B cell (primary cell): Measurements from ENCODE around the gene IL36G. TPM values are rescaled to one million over a fixed set of nuclear protein-coding genes. Genes with fewer than 3 reads are reported as not detected.

Source experiments
- ATAC-seq: fragments of 200-7000 bp; cut with Tn5 transposase; one replicate; pipeline ENCODE4 v1.10.0; 2021; ENCODE audit warnings: low read depth, mild to moderate bottlenecking, moderate number of reproducible peaks, moderate library complexity
- CTCF ChIA-PET: fragments of 350-600 bp; sonication (Branson Sonifier 250); formaldehyde crosslinking; loops from one replicate; lab custom pipeline; 2021; ENCODE audit warnings: antibody characterized with exemption, inconsistent platforms; lab: Charles Lee
- POLR2A ChIA-PET: fragments of 350-600 bp; sonication (Branson Sonifier 250); formaldehyde crosslinking; loops from one replicate; lab custom pipeline; 2021; ENCODE audit warnings: antibody characterized with exemption; lab: Charles Lee
- DNase-seq: peaks from one replicate; pipeline ENCODE4 v3.0.0; 2013
- H2AFZ ChIP-seq: 2 replicates; pipeline ENCODE4 v1.6.1; 2012; ENCODE audit warnings: mild to moderate bottlenecking, low read depth, low read length; ENCODE audit not compliant: insufficient read depth, poor library complexity, severe bottlenecking
- H3K27ac ChIP-seq, 2 donors: 1 replicate in 1 of 2; 2 replicates in 1 of 2; pipeline ENCODE4 v1.5.1; 2012 to 2013; ENCODE audit warnings: low read length in 2 of 2, mild to moderate bottlenecking in 2 of 2, moderate library complexity in 1 of 2
- H3K27me3 ChIP-seq, 4 experiments: fragments of 200-600 bp in 1 of 4; sonication (generic) in 1 of 4; replicated peaks in 1 of 4; 1 replicate in 2 of 4; 2 replicates in 2 of 4; pipeline versions ENCODE4 v1.6.1 to v1.7.0; 2013 to 2016; ENCODE audit warnings: low read length in 3 of 4, mild to moderate bottlenecking in 2 of 4, mixed read lengths in 1 of 4, moderate library complexity in 1 of 4; ENCODE audit not compliant: insufficient read depth in 4 of 4, control insufficient read depth in 3 of 4; ENCODE audit errors: control extremely low read depth in 1 of 4
- H3K36me3 ChIP-seq, 2 experiments: replicated peaks in 1 of 2; 1 replicate in 1 of 2; 2 replicates in 1 of 2; pipeline versions ENCODE4 v1.6.1 to v1.7.1; 2013; ENCODE audit warnings: low read length in 1 of 2; ENCODE audit not compliant: insufficient read depth in 2 of 2, control insufficient read depth in 1 of 2; ENCODE audit errors: control extremely low read depth in 1 of 2, extremely low read depth in 1 of 2
- H3K4me1 ChIP-seq, 2 donors: fragments of 200-600 bp in 1 of 2; sonication (generic) in 1 of 2; 1 replicate in 1 of 2; 2 replicates in 1 of 2; pipeline versions ENCODE4 v1.5.1 to v1.6.1; 2013 to 2017; ENCODE audit warnings: low read length in 2 of 2; ENCODE audit not compliant: control insufficient read depth in 2 of 2, insufficient read depth in 2 of 2
- H3K4me2 ChIP-seq: replicated peaks from 2 replicates; pipeline ENCODE3; 2012; ENCODE audit warnings: mild to moderate bottlenecking, low read depth, low read length; ENCODE audit not compliant: poor library complexity, severe bottlenecking
- H3K4me3 ChIP-seq, 5 experiments: fragments of 200-600 bp in 1 of 5; sonication (generic) in 1 of 5; 1 replicate in 3 of 5; 2 replicates in 2 of 5; pipeline versions ENCODE4 v1.5.1 to v1.7.0; 2011 to 2016; ENCODE audit warnings: low read length in 4 of 5, mild to moderate bottlenecking in 4 of 5, low read depth in 2 of 5, control low read depth in 1 of 5, moderate library complexity in 1 of 5; ENCODE audit not compliant: insufficient read depth in 1 of 5; ENCODE audit errors: control extremely low read depth in 1 of 5, extremely low read depth in 1 of 5
- H3K79me2 ChIP-seq: fragments of 200-600 bp; sonication (generic); one replicate; pipeline ENCODE4 v1.6.0; 2016; ENCODE audit warnings: low read length; ENCODE audit not compliant: control insufficient read depth, insufficient read depth
- H3K9ac ChIP-seq: fragments of 200-600 bp; sonication (generic); 2 replicates; pipeline ENCODE4 v1.6.1; 2017; ENCODE audit warnings: mild to moderate bottlenecking, low read length, moderate library complexity
- H3K9me3 ChIP-seq, 3 donors: one replicate each; pipeline versions ENCODE4 v1.6.1 to v1.7.1; 2013; ENCODE audit warnings: low read length in 2 of 3; ENCODE audit not compliant: control insufficient read depth in 2 of 3, insufficient read depth in 1 of 3; ENCODE audit errors: control extremely low read depth in 1 of 3
- H4K20me1 ChIP-seq: 2 replicates; pipeline ENCODE4 v1.6.0; 2012; ENCODE audit warnings: mild to moderate bottlenecking, low read length; ENCODE audit not compliant: insufficient read depth, control insufficient read depth, poor library complexity, severe bottlenecking
- H3K27ac Mint-ChIP-seq: one replicate; pipeline ENCODE4 v1.8.0; 2021; ENCODE audit warnings: mixed read lengths
- H3K27me3 Mint-ChIP-seq: one replicate; pipeline ENCODE4 v1.8.0; 2021; ENCODE audit warnings: mixed read lengths
- H3K4me1 Mint-ChIP-seq: one replicate; pipeline ENCODE4 v1.8.0; 2021; ENCODE audit warnings: mixed read lengths
- H3K4me3 Mint-ChIP-seq: one replicate; pipeline ENCODE4 v1.8.0; 2021; ENCODE audit warnings: mixed read lengths
- H3K9me3 Mint-ChIP-seq: one replicate; pipeline ENCODE4 v1.8.0; 2022; ENCODE audit warnings: mixed read lengths; ENCODE audit not compliant: insufficient read depth
- EZH2 ChIP-seq: IDR thresholded peaks from 2 replicates; pipeline ENCODE4 v1.6.1; 2012; ENCODE audit warnings: borderline replicate concordance, low read depth, mild to moderate bottlenecking, moderate library complexity, low read length; ENCODE audit not compliant: insufficient read depth, poor library complexity, severe bottlenecking
- WGBS: methylation state at CpG from one replicate; pipeline ENCODE4 v1.1.5; 2013; ENCODE audit warnings: missing lambda C conversion rate; ENCODE audit not compliant: insufficient coverage; 5-methylcytosine and 5-hydroxymethylcytosine counted together
- intact Hi-C: fragments of 100-400 bp; cut with micrococcal nuclease; formaldehyde crosslinking; loops from one replicate; pipeline ENCODE4 v1.10.0; 2022
- polyA plus RNA-seq: library from polyadenylated mRNA; depleted of rRNA; stranded (reverse); fragments of >200 nt; gene quantifications from 2 replicates; pipeline ENCODE4 v1.2.3, GENCODE V29; 2012
- total RNA-seq, 2 donors: library from RNA; stranded (reverse); fragments of 120-200 nt in 1 of 2; gene quantifications; 1 replicate in 1 of 2; 2 replicates in 1 of 2; pipeline versions ENCODE4 v1.2.3 to v1.2.4, GENCODE V29; 2013 to 2022
- TF ChIP-seq, protein P1 (sequence below): fragments of 200-600 bp; IDR thresholded peaks from one replicate; pipeline ENCODE4 v1.8.0; 2022; ENCODE audit warnings: antibody characterized with exemption, mild to moderate bottlenecking

IL36G gene
- total and polyA plus RNA-seq, 2 donors (not counting 1 experiment from before 2014, with no cell fraction given): not detected

DNA sequence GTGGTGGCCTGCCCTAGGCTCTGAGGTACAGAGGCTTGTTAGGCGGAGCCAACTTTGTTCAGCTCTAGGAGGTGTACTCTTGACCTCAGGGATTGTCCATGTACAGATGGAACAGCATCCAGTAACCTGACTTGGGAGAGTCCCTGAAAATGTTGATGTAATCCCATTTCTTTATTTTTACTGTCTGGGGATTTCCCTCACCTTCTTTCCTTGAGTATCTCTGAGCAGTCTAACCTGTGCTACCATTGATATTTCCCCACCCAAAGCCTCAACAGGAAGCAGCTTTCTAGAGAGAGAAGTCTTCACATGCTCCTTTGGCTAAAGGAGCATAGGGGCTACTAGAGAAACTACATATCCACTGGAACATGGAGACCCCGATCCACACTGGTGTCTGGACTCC, 37.8 kb downstream of the IL36G start:
- peaks cover 58% of the 10 kb centered on the region for H3K27me3 Mint-ChIP-seq

DNA sequence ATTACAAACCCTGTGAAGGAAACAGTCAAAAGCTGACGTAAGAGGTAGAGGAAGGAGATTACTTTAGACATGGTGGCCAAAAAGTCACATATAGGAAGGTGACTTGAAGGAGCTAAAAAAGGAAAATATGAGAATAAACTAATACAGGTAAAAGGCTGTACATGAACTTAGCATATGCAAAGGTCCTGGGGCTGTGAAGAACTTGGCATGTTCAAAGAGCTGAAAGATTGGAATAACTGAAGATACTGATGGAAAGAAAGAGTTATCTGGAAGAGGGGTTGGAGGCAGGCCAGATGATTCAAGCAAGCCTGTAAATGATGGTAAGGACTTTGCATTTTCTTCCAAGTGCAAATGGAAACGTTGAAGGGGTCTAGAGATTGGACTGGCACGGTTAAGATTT, 40.7 kb downstream of the IL36G start:
- peaks cover 62% of the 10 kb centered on the region for H3K27me3 Mint-ChIP-seq
- H3K4me2 ChIP-seq: no peak overlapping the region
- ChIA-PET CTCF (no interaction called here), POLR2A (no interaction called here)
- no peak overlapping the region for H2AFZ ChIP-seq
- H4K20me1 ChIP-seq: no peaks in the 10 kb centered on the region
- H3K4me1 ChIP-seq: no peaks in the 10 kb centered on the region
- H3K4me1 Mint-ChIP-seq: no peaks in the 10 kb centered on the region
- no peak for TF ChIP-seq EZH2
- TF ChIP-seq, protein P1, sequence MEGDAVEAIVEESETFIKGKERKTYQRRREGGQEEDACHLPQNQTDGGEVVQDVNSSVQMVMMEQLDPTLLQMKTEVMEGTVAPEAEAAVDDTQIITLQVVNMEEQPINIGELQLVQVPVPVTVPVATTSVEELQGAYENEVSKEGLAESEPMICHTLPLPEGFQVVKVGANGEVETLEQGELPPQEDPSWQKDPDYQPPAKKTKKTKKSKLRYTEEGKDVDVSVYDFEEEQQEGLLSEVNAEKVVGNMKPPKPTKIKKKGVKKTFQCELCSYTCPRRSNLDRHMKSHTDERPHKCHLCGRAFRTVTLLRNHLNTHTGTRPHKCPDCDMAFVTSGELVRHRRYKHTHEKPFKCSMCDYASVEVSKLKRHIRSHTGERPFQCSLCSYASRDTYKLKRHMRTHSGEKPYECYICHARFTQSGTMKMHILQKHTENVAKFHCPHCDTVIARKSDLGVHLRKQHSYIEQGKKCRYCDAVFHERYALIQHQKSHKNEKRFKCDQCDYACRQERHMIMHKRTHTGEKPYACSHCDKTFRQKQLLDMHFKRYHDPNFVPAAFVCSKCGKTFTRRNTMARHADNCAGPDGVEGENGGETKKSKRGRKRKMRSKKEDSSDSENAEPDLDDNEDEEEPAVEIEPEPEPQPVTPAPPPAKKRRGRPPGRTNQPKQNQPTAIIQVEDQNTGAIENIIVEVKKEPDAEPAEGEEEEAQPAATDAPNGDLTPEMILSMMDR: no peak
- no peak overlapping the region for H3K4me3 Mint-ChIP-seq
- no peak overlapping the region for H3K4me3 ChIP-seq
- DNase-seq: no peak
- ATAC-seq: no peak
- H3K9ac ChIP-seq: no peak overlapping the region
- H3K27ac ChIP-seq: no peak overlapping the region
- peaks cover 7% of the 10 kb centered on the region for H3K9me3 Mint-ChIP-seq
- H3K9me3 ChIP-seq: no peaks in the 10 kb centered on the region
- no peaks in the 10 kb centered on the region for H3K36me3 ChIP-seq
- no peaks in the 10 kb centered on the region for H3K79me2 ChIP-seq
- WGBS: 86% methylated on average over 2 of the region's 3 CpGs
- H3K27me3 ChIP-seq: peaks cover 0 to 21% (median 10%) of the 10 kb centered on the region in 4 experiments
- intact Hi-C loops: no loop called here
- no peak overlapping the region for H3K27ac Mint-ChIP-seq

More for the DNA sequence above, 37.8 kb downstream of the IL36G start:
- Mint-ChIP-seq H3K4me1 (no peaks in the 10 kb centered on the region), H3K9me3 (peaks cover 7% of the 10 kb centered on the region), H3K27ac (no peak overlapping the region), H3K4me3 (no peak overlapping the region)
- DNase-seq (no peak), ATAC-seq (no peak)
- WGBS: 87% methylated on average over 2 of the region's 2 CpGs
- Histone ChIP-seq H3K4me1 (no peaks in the 10 kb centered on the region), H3K36me3 (no peaks in the 10 kb centered on the region), H3K27me3 (peaks cover 0 to 17% (median 7%) of the 10 kb centered on the region in 4 experiments), H3K9me3 (no peaks in the 10 kb centered on the region), H3K4me2 (no peak overlapping the region), H3K9ac (no peak overlapping the region), H3K27ac (no peak overlapping the region), H3K4me3 (no peak overlapping the region), H4K20me1 (no peaks in the 10 kb centered on the region), H3K79me2 (no peaks in the 10 kb centered on the region), H2AFZ (no peak overlapping the region)
- TF ChIP-seq, protein P1: no peak
- TF ChIP-seq EZH2: no peak
- POLR2A ChIA-PET: no interaction called here
- intact Hi-C loops: no loop called here
- CTCF ChIA-PET: no interaction called here
